Right ventricle myocardium superior (tissue), 1 donor: Measurements from ENCODE around the gene TNFRSF11A. TPM values are rescaled to one million over a fixed set of nuclear protein-coding genes. Genes with fewer than 3 reads are reported as not detected.

Source experiments
- ATAC-seq: fragments of 200-7000 bp; cut with Tn5 transposase; one replicate; pipeline ENCODE4 v1.9.1; 2020; ENCODE audit warnings: mild to moderate bottlenecking; ENCODE audit not compliant: poor library complexity
- DNase-seq: peaks from one replicate; pipeline ENCODE4 v3.0.0-alpha.2; 2020
- intact Hi-C: fragments of 100-400 bp; cut with DNase I; formaldehyde crosslinking; loops from one replicate; pipeline ENCODE4 v1.11.2; 2022
- total RNA-seq: library from RNA; stranded (reverse); fragmentation: NEBNext Ultra II Directional; extraction: Animal tissue kit (Norgen Biotek cat#: 25700); gene quantifications from one replicate; pipeline ENCODE4 v1.2.1, GENCODE V29; 2021
- donor health status: DM: no; HTN: yes; CAD: no; lungs with severe emphysema.

The TNFRSF11A gene
- total RNA-seq, 1 donor from 2014 or later, result 0.94 TPM

DNA sequence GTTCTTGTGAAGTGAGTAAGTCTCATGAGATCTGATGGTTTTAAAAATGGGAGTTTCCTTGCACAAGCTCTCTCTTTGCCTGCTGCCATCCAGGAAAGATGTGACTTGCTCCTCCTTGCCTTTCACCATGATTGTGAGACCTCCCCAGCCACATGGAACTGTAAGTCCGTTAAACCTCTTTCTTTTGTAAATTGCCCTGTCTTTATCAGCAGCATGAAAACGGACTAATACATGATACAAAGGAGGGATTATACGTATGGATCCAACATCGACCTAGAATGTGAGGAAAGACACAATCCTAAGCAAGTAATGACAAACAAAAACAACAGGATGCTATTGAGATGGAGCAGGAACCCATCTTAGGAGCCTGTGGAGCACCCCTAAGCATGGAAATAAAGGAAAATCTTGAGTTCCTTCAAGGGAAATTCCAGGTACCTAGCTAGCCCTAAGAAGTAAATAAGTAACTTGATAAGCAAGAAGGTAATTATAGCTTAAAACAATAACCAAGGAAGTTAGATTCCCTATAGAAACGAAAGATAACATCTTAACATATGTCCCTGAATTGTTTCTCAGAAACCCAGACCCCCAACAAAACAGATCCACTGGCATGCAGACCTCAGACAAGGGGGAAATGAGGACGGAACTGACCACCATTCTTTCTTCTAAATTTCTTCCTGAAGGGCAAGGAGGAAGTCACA is 1.5 kb upstream of the TNFRSF11A start:
- intact Hi-C loops, result no loop called here
- ATAC-seq (no peak), DNase-seq (no peak)

- no peak for ATAC-seq
- DNase-seq, result no peak
- intact Hi-C loops, result no loop called here
These were observed 805 bp upstream of the TNFRSF11A start for GRCh38 chr18:62324181-62324828.

DNA sequence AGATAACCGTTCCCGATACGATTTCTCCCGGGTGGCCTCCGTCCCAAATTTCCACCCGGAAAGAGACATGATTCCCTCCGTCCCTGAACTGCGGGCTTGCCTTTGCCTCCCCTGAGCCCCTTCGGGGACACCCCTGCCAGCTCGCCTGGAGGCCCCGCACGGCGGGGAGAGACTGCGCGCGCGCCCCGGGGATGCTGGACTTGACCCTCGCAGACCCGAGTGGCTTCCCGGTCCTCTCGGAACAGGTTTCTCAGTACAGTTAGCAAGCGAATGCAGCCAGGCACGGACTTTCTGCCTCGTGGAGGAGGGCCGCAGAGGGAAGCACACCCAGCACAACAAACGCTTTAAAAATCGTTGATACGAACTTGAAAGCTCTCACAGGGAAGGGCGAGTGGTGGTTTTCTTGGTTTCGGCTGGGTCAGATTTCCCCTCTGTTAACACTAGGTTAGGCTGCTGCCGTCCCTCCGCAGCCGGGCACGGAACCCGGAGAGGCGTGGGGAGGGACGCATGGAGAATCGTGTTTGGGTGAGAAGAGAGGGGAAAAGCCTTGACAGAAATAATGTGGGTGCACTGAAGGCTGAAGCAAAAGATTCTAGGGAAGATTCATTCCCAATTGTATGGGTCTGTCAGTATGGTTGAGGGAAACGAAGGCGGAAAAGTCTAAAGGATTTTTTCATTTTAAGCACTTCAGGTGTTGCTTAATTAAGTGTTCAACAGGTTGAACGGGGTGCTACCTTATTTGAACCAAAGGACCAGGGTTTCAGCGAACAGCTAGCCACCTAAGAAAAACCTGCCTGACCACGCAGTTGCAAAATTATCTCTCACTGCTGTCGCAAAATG is 916 bp downstream of the TNFRSF11A start:
- DNase-seq (no peak), ATAC-seq (peak; percentile 16)
- intact Hi-C loops, result no loop called here

- no peak for ATAC-seq
- intact Hi-C loops, result no loop called here
- DNase-seq, result no peak
These were observed 1.7 kb downstream of the TNFRSF11A start for GRCh38 chr18:62326646-62327348.

- intact Hi-C loops, result no loop called here
- DNase-seq, result no peak
These were observed 2.9 kb downstream of the TNFRSF11A start for GRCh38 chr18:62327977-62328376.

GRCh38 chr18:62328586-62329525 is 3.7 kb downstream of the TNFRSF11A start:
- no peak for DNase-seq
- intact Hi-C loops, result no loop called here
- no peak for ATAC-seq

More at GRCh38 chr18:62327977-62328376, 2.9 kb downstream of the TNFRSF11A start:
- ATAC-seq, result no peak

GRCh38 chr18:62329691-62330454 is 4.8 kb downstream of the TNFRSF11A start:
- intact Hi-C loops, result no loop called here
- DNase-seq, result peak; percentile 76
- ATAC-seq, result peak; percentile 82

DNA sequence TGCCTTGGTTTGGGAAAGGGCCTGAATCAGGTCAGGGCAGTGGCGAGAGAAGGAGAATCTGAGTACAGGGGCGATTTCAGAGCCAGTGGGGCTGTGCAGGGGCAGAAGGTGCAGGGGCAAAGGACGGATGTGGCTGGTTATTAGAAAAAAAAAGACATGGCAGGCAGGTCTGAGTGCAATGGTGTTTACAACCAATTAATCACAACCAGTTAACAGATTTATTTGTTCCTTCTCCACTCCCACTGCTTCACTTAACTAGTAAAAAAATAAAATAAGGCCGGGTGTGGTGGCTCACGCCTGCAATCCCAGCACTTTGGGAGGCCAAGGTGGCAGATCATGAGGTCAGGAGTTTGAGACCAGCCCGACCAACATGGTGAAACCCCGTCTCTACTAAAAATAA is 5.5 kb downstream of the TNFRSF11A start:
- intact Hi-C loops, result no loop called here
- DNase-seq, result no peak
- ATAC-seq, result no peak

- peak; percentile 63 for DNase-seq
- intact Hi-C loops, result no loop called here
- peak; percentile 34 for ATAC-seq
These were observed 6.7 kb downstream of the TNFRSF11A start for GRCh38 chr18:62331581-62332356.

GRCh38 chr18:62332431-62332830 is 7.3 kb downstream of the TNFRSF11A start:
- intact Hi-C loops, result no loop called here
- no peak for DNase-seq

GRCh38 chr18:62332964-62333695 is 8.0 kb downstream of the TNFRSF11A start:
- intact Hi-C loops, result no loop called here
- no peak for DNase-seq
- no peak for ATAC-seq

More at GRCh38 chr18:62332431-62332830, 7.3 kb downstream of the TNFRSF11A start:
- no peak for ATAC-seq

- intact Hi-C loops, result no loop called here
- DNase-seq (no peak), ATAC-seq (no peak)
These were observed 9.0 kb downstream of the TNFRSF11A start for GRCh38 chr18:62334120-62334519.

GRCh38 chr18:62335494-62335893 is 10.4 kb downstream of the TNFRSF11A start:
- DNase-seq (no peak), ATAC-seq (no peak)
- intact Hi-C loops, result no loop called here

GRCh38 chr18:62336618-62337017 is 11.5 kb downstream of the TNFRSF11A start:
- no peak for ATAC-seq
- intact Hi-C loops, result no loop called here
- no peak for DNase-seq

GRCh38 chr18:62337336-62337735 is 12.2 kb downstream of the TNFRSF11A start:
- intact Hi-C loops, result no loop called here
- ATAC-seq (no peak), DNase-seq (no peak)
